Ovary (tissue), 3 donors: ENCODE measurements around the gene CBLN3.

ENCODE experiments used
- EP300 ChIP-seq: sonication (generic); formaldehyde crosslinking; IDR thresholded peaks from one replicate; pipeline ENCODE4 v1.6.1; 2017; ENCODE audit warnings: antibody characterized with exemption
- POLR2A ChIP-seq: fragments of 450-650 bp; IDR thresholded peaks from one replicate; pipeline ENCODE4 v1.6.1; 2017; ENCODE audit warnings: antibody characterized with exemption, mild to moderate bottlenecking, moderate library complexity
- TF ChIP-seq, protein P1 (sequence below), 3 donors: fragments of 450-650 bp in 2 of 3; fragments of 200-600 bp in 1 of 3; IDR thresholded peaks; one replicate each; pipeline versions ENCODE4 v1.5.1 to v1.8.0; 2016 to 2022; ENCODE audit warnings: antibody characterized with exemption in 3 of 3, mild to moderate bottlenecking in 1 of 3
- donor health status: DM: no; HTN: no; CAD: no.

DNA sequence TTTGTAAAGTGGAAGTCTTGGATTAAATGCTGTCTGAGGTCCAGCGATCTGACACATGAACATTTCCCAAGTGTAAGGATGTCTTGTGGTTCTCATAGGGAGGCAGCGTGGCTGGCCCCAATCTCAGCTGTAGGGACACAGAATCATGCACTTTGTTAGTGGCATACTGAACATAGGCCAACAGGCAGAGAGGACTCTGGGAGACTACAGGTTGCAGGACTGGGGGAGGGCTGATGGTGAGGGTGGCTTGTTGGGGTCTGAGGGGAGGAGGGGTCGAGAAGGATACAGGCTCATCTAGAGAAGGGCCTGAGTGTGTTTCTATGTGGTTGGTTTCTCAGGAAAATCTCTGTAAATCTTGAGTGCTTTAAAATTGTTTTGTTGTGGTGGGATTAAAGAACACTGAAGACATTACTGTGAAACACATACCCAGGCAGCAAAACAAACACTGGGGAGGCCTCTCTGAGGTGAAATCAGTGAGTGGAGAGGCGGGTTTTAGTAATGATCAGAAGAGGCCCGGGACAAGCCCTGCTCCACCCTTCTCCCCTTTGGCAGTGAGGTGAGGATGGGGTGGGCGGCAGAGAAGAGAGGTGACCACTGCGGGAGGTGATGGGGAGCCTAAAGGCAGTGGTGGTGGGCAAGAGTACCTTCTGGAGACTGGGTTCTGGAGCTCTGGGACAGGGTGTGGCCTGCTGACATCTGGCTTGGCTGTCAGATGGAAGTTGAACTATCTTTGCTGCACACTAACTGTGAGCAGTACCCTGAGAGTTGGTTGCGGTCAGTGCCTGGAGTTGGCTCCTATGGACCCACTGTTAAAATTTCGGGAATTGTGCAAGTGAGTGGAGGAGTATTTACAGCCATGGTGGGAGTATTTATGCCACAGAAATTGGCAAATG is 27.4 kb downstream of the CBLN3 start:
- TF ChIP-seq, protein P1, sequence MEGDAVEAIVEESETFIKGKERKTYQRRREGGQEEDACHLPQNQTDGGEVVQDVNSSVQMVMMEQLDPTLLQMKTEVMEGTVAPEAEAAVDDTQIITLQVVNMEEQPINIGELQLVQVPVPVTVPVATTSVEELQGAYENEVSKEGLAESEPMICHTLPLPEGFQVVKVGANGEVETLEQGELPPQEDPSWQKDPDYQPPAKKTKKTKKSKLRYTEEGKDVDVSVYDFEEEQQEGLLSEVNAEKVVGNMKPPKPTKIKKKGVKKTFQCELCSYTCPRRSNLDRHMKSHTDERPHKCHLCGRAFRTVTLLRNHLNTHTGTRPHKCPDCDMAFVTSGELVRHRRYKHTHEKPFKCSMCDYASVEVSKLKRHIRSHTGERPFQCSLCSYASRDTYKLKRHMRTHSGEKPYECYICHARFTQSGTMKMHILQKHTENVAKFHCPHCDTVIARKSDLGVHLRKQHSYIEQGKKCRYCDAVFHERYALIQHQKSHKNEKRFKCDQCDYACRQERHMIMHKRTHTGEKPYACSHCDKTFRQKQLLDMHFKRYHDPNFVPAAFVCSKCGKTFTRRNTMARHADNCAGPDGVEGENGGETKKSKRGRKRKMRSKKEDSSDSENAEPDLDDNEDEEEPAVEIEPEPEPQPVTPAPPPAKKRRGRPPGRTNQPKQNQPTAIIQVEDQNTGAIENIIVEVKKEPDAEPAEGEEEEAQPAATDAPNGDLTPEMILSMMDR (IDR thresholded peaks at IDR 0.05), result no peak
- no peak for TF ChIP-seq POLR2A
- no peak for TF ChIP-seq EP300
